A549 (cell line): ENCODE results near the gene GIMAP2.

Source experiments
- CEBPB ChIP-seq, 2 experiments: fragments of >200 bp in 1 of 2; sonication (Bioruptor Twin) in 1 of 2; formaldehyde crosslinking in 1 of 2; IDR thresholded peaks; 2 replicates each; pipeline ENCODE4 v1.6.1; 2012 to 2016
- CTCF ChIP-seq: fragments of >200 bp; sonication (Bioruptor Twin); formaldehyde crosslinking; IDR thresholded peaks from 3 replicates; pipeline ENCODE4 v1.5.1; 2016
- EP300 ChIP-seq, 2 experiments: fragments of >200 bp; sonication (Bioruptor Twin); formaldehyde crosslinking; IDR thresholded peaks; 2 replicates in 1 of 2; 3 replicates in 1 of 2; pipeline ENCODE4 v1.6.1; 2016 to 2017
- HDAC2 ChIP-seq: fragments of 200-600 bp; sonication (generic); IDR thresholded peaks from 2 replicates; pipeline ENCODE4 v1.6.1; 2016
- HMGXB4 ChIP-seq: fragments of 250-450 bp; sonication (Bioruptor Pico); IDR thresholded peaks from 2 replicates; pipeline ENCODE4 v1.5.0; 2021; ENCODE audit warnings: mild to moderate bottlenecking, moderate library complexity, borderline replicate concordance
- MAX ChIP-seq: IDR thresholded peaks from 2 replicates; pipeline ENCODE4 v1.6.1; 2012
- PBX3 ChIP-seq: IDR thresholded peaks from 2 replicates; pipeline ENCODE4 v1.6.1; 2012
- POLR2A ChIP-seq: IDR thresholded peaks from 2 replicates; pipeline ENCODE4 v1.6.1; 2012; ENCODE audit warnings: mild to moderate bottlenecking, low read length
- REST ChIP-seq: fragments of 200-600 bp; sonication (generic); IDR thresholded peaks from 2 replicates; pipeline ENCODE4 v1.6.1; 2016; ENCODE audit warnings: antibody characterized with exemption, mild to moderate bottlenecking, moderate library complexity
- TFCP2L1 ChIP-seq: fragments of 250-450 bp; sonication (Bioruptor Pico); IDR thresholded peaks from 2 replicates; pipeline ENCODE4 v1.5.0; 2021; ENCODE audit warnings: mild to moderate bottlenecking
- USF2 ChIP-seq: fragments of 450-650 bp; IDR thresholded peaks from 2 replicates; pipeline ENCODE4 v1.6.1; 2014; ENCODE audit warnings: antibody characterized with exemption

- TF ChIP-seq USF2 (no peak), POLR2A (no peak), PBX3 (no peak), MAX (no peak), HMGXB4 (CRISPR knock-in tag) (no peak), REST (no peak), CEBPB (IDR thresholded peaks at IDR 0.05) (no peak), TFCP2L1 (no peak), CTCF (no peak), EP300 (IDR thresholded peaks at IDR 0.05) (no peak), HDAC2 (no peak)
Measured at GRCh38 chr7:150740053-150740452, 54.5 kb downstream of the GIMAP2 start.
